Natural killer cell (primary cell): ENCODE measurements around the gene PCCA. TPM values are rescaled to one million over a fixed set of nuclear protein-coding genes. Genes with fewer than 3 reads are reported as not detected.

Experiments
- ATAC-seq, 3 donors: fragments of 150-1000 bp in 2 of 3; fragments of 200-7000 bp in 1 of 3; cut with Tn5 transposase; 1 replicate in 1 of 3; 2 replicates in 2 of 3; pipeline ENCODE4 v1.10.0; 2021; ENCODE audit warnings: mild to moderate bottlenecking in 2 of 3, moderate library complexity in 2 of 3
- DNase-seq, 2 donors: peaks; one replicate each; pipeline versions ENCODE4 v3.0.0 to v3.0.0-alpha.2; 2013 to 2021; ENCODE audit warnings: mixed read lengths in 1 of 2
- H3K27ac ChIP-seq: one replicate; pipeline ENCODE4 v1.5.1; 2013; ENCODE audit warnings: mild to moderate bottlenecking, low read length
- H3K27me3 ChIP-seq: one replicate; pipeline ENCODE4 v1.6.1; 2013; ENCODE audit warnings: low read length; ENCODE audit not compliant: control insufficient read depth, insufficient read depth
- H3K36me3 ChIP-seq: one replicate; pipeline ENCODE4 v1.6.1; 2013; ENCODE audit warnings: low read length; ENCODE audit not compliant: control insufficient read depth, insufficient read depth
- H3K4me1 ChIP-seq: one replicate; pipeline ENCODE4 v1.6.1; 2013; ENCODE audit warnings: low read length; ENCODE audit not compliant: control insufficient read depth, insufficient read depth
- H3K4me3 ChIP-seq: one replicate; pipeline ENCODE4 v1.5.1; 2013; ENCODE audit warnings: low read length
- H3K9me3 ChIP-seq: one replicate; pipeline ENCODE4 v1.6.1; 2013; ENCODE audit warnings: low read length; ENCODE audit not compliant: control insufficient read depth, insufficient read depth
- H3K27ac Mint-ChIP-seq, 2 donors: one replicate each; pipeline ENCODE4 v1.8.0; 2022; ENCODE audit warnings: mild to moderate bottlenecking in 2 of 2, mixed read lengths in 2 of 2, moderate library complexity in 1 of 2
- H3K27me3 Mint-ChIP-seq, 2 donors: one replicate each; pipeline ENCODE4 v1.8.0; 2022; ENCODE audit warnings: low read depth in 2 of 2, mixed read lengths in 2 of 2
- H3K36me3 Mint-ChIP-seq: one replicate; pipeline ENCODE4 v1.8.0; 2022; ENCODE audit warnings: mixed read lengths
- H3K4me1 Mint-ChIP-seq, 2 donors: one replicate each; pipeline ENCODE4 v1.8.0; 2022; ENCODE audit warnings: mixed read lengths in 2 of 2
- H3K4me3 Mint-ChIP-seq: one replicate; pipeline ENCODE4 v1.8.0; 2022; ENCODE audit warnings: mild to moderate bottlenecking, moderate library complexity, mixed read lengths
- H3K9me3 Mint-ChIP-seq, 2 donors: one replicate each; pipeline ENCODE4 v1.8.0; 2022; ENCODE audit warnings: mixed read lengths in 2 of 2
- CTCF ChIP-seq: fragments of 200-600 bp; IDR thresholded peaks from one replicate; pipeline ENCODE4 v1.8.0; 2022; ENCODE audit warnings: antibody characterized with exemption
- WGBS: methylation state at CpG from one replicate; pipeline ENCODE4 v1.1.7; 2013; ENCODE audit warnings: missing lambda C conversion rate; ENCODE audit not compliant: insufficient coverage; 5-methylcytosine and 5-hydroxymethylcytosine counted together
- intact Hi-C: fragments of 100-400 bp; cut with micrococcal nuclease; formaldehyde crosslinking; loops from one replicate; pipeline ENCODE4 v1.14.2; 2022
- total RNA-seq, 4 donors: library from RNA; stranded (reverse); fragments of 120-200 nt in 1 of 4; gene quantifications; one replicate each; pipeline versions ENCODE4 v1.2.3 to v1.2.4, GENCODE V29; 2013 to 2022

Gene PCCA
- total RNA-seq, 3 donors from 2014 or later (not counting 1 experiment from before 2014, with no cell fraction given), result 25.5 to 28.5 (median 28.2) TPM

- H3K27me3 ChIP-seq, result no peaks in the 10 kb centered on the region
- H3K36me3 ChIP-seq, result no peaks in the 10 kb centered on the region
- peak; percentile 99 for TF ChIP-seq CTCF
- peaks cover 11% of the 10 kb centered on the region for H3K4me1 ChIP-seq
- peak overlapping the region in 1 of 2 donors; percentile 33 for H3K27ac Mint-ChIP-seq
- DNase-seq (peak; percentile 64 to 87), ATAC-seq (peak; percentile 84 to 93 (median 92))
- H3K4me1 Mint-ChIP-seq, result peaks cover 42 to 46% of the 10 kb centered on the region in 2 donors
- no peaks in the 10 kb centered on the region for H3K9me3 Mint-ChIP-seq
- intact Hi-C loops, result loop anchor here (1.0 to 10.0 kb wide), 5 partner anchors 73 to 1070 kb away; no protein-coding TSS in a partner anchor
- no peak overlapping the region for H3K27ac ChIP-seq
- WGBS, result 6% methylated on average over 5 of the region's 5 CpGs
- H3K36me3 Mint-ChIP-seq, result no peaks in the 10 kb centered on the region
- no peaks in the 10 kb centered on the region for H3K9me3 ChIP-seq
- H3K4me3 ChIP-seq, result no peak overlapping the region
- H3K4me3 Mint-ChIP-seq, result peak overlapping the region; percentile 25
- H3K27me3 Mint-ChIP-seq, result no peaks in the 10 kb centered on the region
Observed at GRCh38 chr13:100514788-100515409, 426.0 kb downstream of the PCCA start.

- no peaks in the 10 kb centered on the region for H3K36me3 Mint-ChIP-seq
- Histone ChIP-seq H3K4me3 (no peak overlapping the region), H3K36me3 (no peaks in the 10 kb centered on the region), H3K27me3 (no peaks in the 10 kb centered on the region), H3K9me3 (no peaks in the 10 kb centered on the region), H3K4me1 (peaks cover 11% of the 10 kb centered on the region), H3K27ac (no peak overlapping the region)
- TF ChIP-seq CTCF, result no peak
- 91% methylated on average over 19 of the region's 20 CpGs for WGBS
- no peak overlapping the region for H3K27ac Mint-ChIP-seq
- no peaks in the 10 kb centered on the region for H3K27me3 Mint-ChIP-seq
- ATAC-seq, result no peak
- DNase-seq, result no peak
- no peak overlapping the region for H3K4me3 Mint-ChIP-seq
- H3K9me3 Mint-ChIP-seq, result no peaks in the 10 kb centered on the region
- intact Hi-C loops, result loop anchor here (1.0 to 10.0 kb wide), 2 partner anchors 73 to 1071 kb away; no protein-coding TSS in a partner anchor
- H3K4me1 Mint-ChIP-seq, result peaks cover 42 to 46% of the 10 kb centered on the region in 2 donors
Observed at GRCh38 chr13:100515410-100515800, 426.5 kb downstream of the PCCA start.

GRCh38 chr13:100517135-100517534 lies 428.2 kb downstream of the PCCA start:
- Histone ChIP-seq H3K4me1 (peaks cover 11% of the 10 kb centered on the region), H3K4me3 (no peak overlapping the region), H3K27me3 (no peaks in the 10 kb centered on the region), H3K36me3 (no peaks in the 10 kb centered on the region), H3K9me3 (no peaks in the 10 kb centered on the region), H3K27ac (no peak overlapping the region)
- DNase-seq, result no peak
- no peaks in the 10 kb centered on the region for H3K27me3 Mint-ChIP-seq
- H3K4me1 Mint-ChIP-seq, result peaks cover 30 to 33% of the 10 kb centered on the region in 2 donors
- H3K4me3 Mint-ChIP-seq, result no peak overlapping the region
- TF ChIP-seq CTCF, result no peak
- intact Hi-C loops, result loop anchor here (10.0 kb wide), 1 partner anchor 1072 kb away; no protein-coding TSS in a partner anchor
- no peak overlapping the region for H3K27ac Mint-ChIP-seq
- no peaks in the 10 kb centered on the region for H3K9me3 Mint-ChIP-seq
- H3K36me3 Mint-ChIP-seq, result no peaks in the 10 kb centered on the region
- WGBS, result 95% methylated on average over 8 of the region's 9 CpGs
- no peak for ATAC-seq
